Endothelial cell of umbilical vein (primary cell): ENCODE measurements around the gene RNF148. TPM values are rescaled to one million over a fixed set of nuclear protein-coding genes. Genes with fewer than 3 reads are reported as not detected.

ENCODE experiments used
- BruUV-seq: library from RNA; stranded (reverse); fragments of 400-500 nt; replicated peaks from 2 replicates; lab custom pipeline; 2021; lab: Mats Ljungman, UMichigan
- CTCF ChIA-PET: fragments of 300-600, 350-600 bp; sonication (Branson Sonifier 250); formaldehyde crosslinking; loops from one replicate; lab custom pipeline; 2021; ENCODE audit warnings: antibody characterized with exemption, inconsistent platforms; lab: Charles Lee
- POLR2A ChIA-PET: fragments of 300-600, 350-600 bp; sonication (Branson Sonifier 250); formaldehyde crosslinking; loops from one replicate; lab custom pipeline; 2021; ENCODE audit warnings: antibody characterized with exemption, inconsistent platforms; lab: Charles Lee
- DNase-seq: peaks from one replicate; pipeline ENCODE4 v3.0.0-alpha.2; 2011; ENCODE audit warnings: low read depth, low spot score
- FAIRE-seq: peaks from 2 replicates; lab custom pipeline; 2011; peaks lifted over from hg19 to GRCh38; lab: Jason Lieb, UNC
- H2AFZ ChIP-seq: 2 replicates; pipeline ENCODE4 v1.6.0; 2012; ENCODE audit warnings: low read depth, low read length, control low read depth, inconsistent platforms
- H3K27ac ChIP-seq: 2 replicates; pipeline ENCODE4 v1.5.1; 2011; ENCODE audit warnings: low read depth, mild to moderate bottlenecking, control low read depth, low read length, moderate library complexity; ENCODE audit not compliant: insufficient read depth
- H3K27me3 ChIP-seq, 2 experiments: 2 replicates each; pipeline versions ENCODE4 v1.6.0 to v1.6.1; 2011; ENCODE audit warnings: low read length in 2 of 2, mixed read lengths in 1 of 2; ENCODE audit not compliant: control insufficient read depth in 2 of 2, insufficient read depth in 2 of 2
- H3K36me3 ChIP-seq, 2 experiments: 2 replicates in 1 of 2; 3 replicates in 1 of 2; pipeline ENCODE4 v1.5.1; 2011; ENCODE audit warnings: low read length in 2 of 2, mild to moderate bottlenecking in 1 of 2, moderate library complexity in 1 of 2; ENCODE audit not compliant: control insufficient read depth in 2 of 2, insufficient read depth in 2 of 2; ENCODE audit errors: extremely low read depth in 1 of 2
- H3K4me1 ChIP-seq: 3 replicates; pipeline ENCODE4 v1.5.1; 2011; ENCODE audit warnings: mild to moderate bottlenecking, low read length; ENCODE audit not compliant: control insufficient read depth, insufficient read depth; ENCODE audit errors: extremely low read depth
- H3K4me2 ChIP-seq: 2 replicates; pipeline ENCODE4 v1.6.1; 2011; ENCODE audit warnings: low read length, control low read depth, mixed read lengths; ENCODE audit not compliant: insufficient read depth
- H3K4me3 ChIP-seq, 3 experiments: fragments of 200-600 bp in 1 of 3; sonication (generic), shearing (Covaris generic) in 1 of 3; replicated peaks in 1 of 3; 2 replicates each; pipeline ENCODE4 v1.5.1; 2011 to 2016; ENCODE audit warnings: control low read depth in 3 of 3, low read length in 3 of 3, mild to moderate bottlenecking in 2 of 3, inconsistent platforms in 1 of 3, low read depth in 1 of 3, moderate library complexity in 1 of 3; ENCODE audit not compliant: insufficient read depth in 1 of 3
- H3K79me2 ChIP-seq: 2 replicates; pipeline ENCODE4 v1.6.0; 2012; ENCODE audit warnings: low read length, inconsistent platforms; ENCODE audit not compliant: control insufficient read depth, insufficient read depth
- H3K9ac ChIP-seq: replicated peaks from 2 replicates; pipeline ENCODE3; 2011; ENCODE audit warnings: low read length, control low read depth; ENCODE audit not compliant: insufficient read depth; ENCODE audit errors: extremely low read depth
- H3K9me1 ChIP-seq: replicated peaks from 3 replicates; pipeline ENCODE4 v1.6.0; 2011; ENCODE audit warnings: mild to moderate bottlenecking, low read length; ENCODE audit not compliant: control insufficient read depth, insufficient read depth; ENCODE audit errors: extremely low read depth
- H3K9me3 ChIP-seq: replicated peaks from 2 replicates; pipeline ENCODE4 v1.5.1; 2012; ENCODE audit warnings: low read length, inconsistent platforms; ENCODE audit not compliant: control insufficient read depth, insufficient read depth
- H4K20me1 ChIP-seq: replicated peaks from 2 replicates; pipeline ENCODE3; 2011; ENCODE audit warnings: mild to moderate bottlenecking, low read length; ENCODE audit not compliant: control insufficient read depth, insufficient read depth; ENCODE audit errors: extremely low read depth
- CTCF ChIP-seq, 2 donors: IDR thresholded peaks; 1 replicate in 1 of 2; 2 replicates in 1 of 2; pipeline ENCODE4 v1.5.1; 2011; ENCODE audit warnings: low read length in 2 of 2, mild to moderate bottlenecking in 2 of 2, moderate library complexity in 2 of 2, control low read depth in 1 of 2, inconsistent platforms in 1 of 2, low read depth in 1 of 2; ENCODE audit not compliant: insufficient read depth in 1 of 2; ENCODE audit errors: extremely low read depth in 1 of 2
- EZH2 ChIP-seq: IDR thresholded peaks from 2 replicates; pipeline ENCODE4 v1.6.1; 2012; ENCODE audit warnings: borderline replicate concordance, low read depth, mild to moderate bottlenecking, moderate library complexity, low read length, inconsistent platforms; ENCODE audit not compliant: severe bottlenecking
- FOS ChIP-seq: IDR thresholded peaks from 2 replicates; pipeline ENCODE4 v1.6.1; 2011; ENCODE audit warnings: mild to moderate bottlenecking, low read length, moderate library complexity, borderline replicate concordance; ENCODE audit not compliant: insufficient read depth
- GATA2 ChIP-seq: IDR thresholded peaks from 2 replicates; pipeline ENCODE4 v1.7.0; 2011; ENCODE audit warnings: low read depth, mild to moderate bottlenecking, moderate library complexity, mixed read lengths, low read length; ENCODE audit not compliant: insufficient read length, insufficient read depth
- JUN ChIP-seq: IDR thresholded peaks from 2 replicates; pipeline ENCODE4 v1.6.1; 2011; ENCODE audit warnings: borderline replicate concordance, low read depth; ENCODE audit not compliant: insufficient read length, insufficient read depth
- MAX ChIP-seq: IDR thresholded peaks from 2 replicates; pipeline ENCODE4 v1.6.1; 2011; ENCODE audit not compliant: insufficient read depth, insufficient read length
- MYC ChIP-seq: IDR thresholded peaks from one replicate; pipeline ENCODE4 v1.6.1; 2011; ENCODE audit warnings: mild to moderate bottlenecking, low read depth, low read length
- POLR2A ChIP-seq: IDR thresholded peaks from 2 replicates; pipeline ENCODE4 v1.6.1; 2012; ENCODE audit warnings: low read depth, mild to moderate bottlenecking, control low read depth, low read length
- POLR2AphosphoS5 ChIP-seq: IDR thresholded peaks from 2 replicates; pipeline ENCODE4 v1.6.1; 2012; ENCODE audit warnings: low read depth, mild to moderate bottlenecking, control low read depth, low read length, moderate library complexity; ENCODE audit not compliant: insufficient read depth
- dilution Hi-C: fragments of 300-500 bp; cut with MboI; formaldehyde crosslinking; loops from one replicate; pipeline ENCODE4 v1.15.0; 2019; ENCODE audit warnings: low sequenced_read_pairs; ENCODE audit not compliant: extremely low pct_ligation_motif_present
- intact Hi-C: fragments of 100-400 bp; cut with micrococcal nuclease; formaldehyde crosslinking; loops from one replicate; pipeline ENCODE4 v1.10.0; 2022
- polyA plus RNA-seq, 4 experiments: library from polyadenylated mRNA; depleted of rRNA in 3 of 4; stranded (reverse) in 3 of 4; unstranded in 1 of 4; fragments of >200 nt; gene quantifications; 2 replicates each; pipeline versions ENCODE4 v1.2.1 to v1.2.3, GENCODE V29; 2011 to 2012; ENCODE audit warnings: missing spikeins in 1 of 4
- total RNA-seq: library from RNA; stranded (reverse); gene quantifications from 2 replicates; pipeline ENCODE4 v1.2.3, GENCODE V29; 2021

The RNF148 gene
- total and polyA plus RNA-seq, 2 donors (not counting 3 experiments of a cell fraction or from before 2014, with no cell fraction given), result 0.12 to 0.95 TPM

- Histone ChIP-seq H3K9ac (no peak overlapping the region), H3K79me2 (no peaks in the 10 kb centered on the region), H3K4me2 (no peak overlapping the region), H3K4me3 (no peak overlapping the region), H3K27me3 (no peaks in the 10 kb centered on the region), H3K36me3 (no peaks in the 10 kb centered on the region), H3K27ac (no peak overlapping the region), H3K9me3 (no peaks in the 10 kb centered on the region), H4K20me1 (no peaks in the 10 kb centered on the region), H2AFZ (no peak overlapping the region), H3K9me1 (no peaks in the 10 kb centered on the region), H3K4me1 (no peaks in the 10 kb centered on the region)
- POLR2A ChIA-PET, result no interaction called here
- DNase-seq (no peak), FAIRE-seq (no peak)
- BruUV-seq, result no TSS peak
- intact Hi-C loops (loop anchor here (10.0 kb wide), 1 partner anchor 226 kb away; the partner anchor contains the start of gene CADPS2), dilution Hi-C loops (no loop called here)
- CTCF ChIA-PET, result interaction anchor here (0.9 kb wide), 1 partner anchor 10 kb away, joined by 3 read pairs; no protein-coding TSS in a partner anchor
- TF ChIP-seq GATA2 (no peak), MYC (no peak), CTCF (IDR thresholded peaks at IDR 0.05; ENCODE audit: extremely low read depth in 1 of 2, insufficient read depth in 1 of 2, low read depth in 1 of 2, low read length in 2 of 2) (no peak), EZH2 (no peak), MAX (no peak), POLR2A (no peak), FOS (no peak), POLR2AphosphoS5 (no peak), JUN (no peak)
Observed at GRCh38 chr7:122658856-122659255, 43.9 kb downstream of the RNF148 start.
